ENCODE measurements around the gene MMP25.
A peak's percentile ranks its signal among the peaks of the same experiment; 100 is the strongest.

The MMP25 gene

GRCh38 chr16:3009568-3010390 is 36.6 kb upstream of the MMP25 start:
- TF ChIP-seq CTCF (IDR thresholded peaks at IDR 0.05; ENCODE audit: low read depth, low read length): no peak
- Histone ChIP-seq H3K4me3 (ENCODE audit: low read depth, low read length) (no peak overlapping the region), H3K36me3 (no peaks in the 10 kb centered on the region; the same call in 1 of the 2 replicates), H3K27me3 (ENCODE audit: insufficient read depth, low read depth, severe bottlenecking) (no peaks in the 10 kb centered on the region), H3K27ac (no peak overlapping the region), H3K9me3 (ENCODE audit: severe bottlenecking) (no peaks in the 10 kb centered on the region)
- no peak for DNase-seq

GRCh38 chr16:3010510-3010909 is 35.9 kb upstream of the MMP25 start:
- DNase-seq: no peak
- H3K9me3 ChIP-seq (ENCODE audit: severe bottlenecking): no peaks in the 10 kb centered on the region
- H3K4me3 ChIP-seq (ENCODE audit: low read depth, low read length): no peak overlapping the region
- no peak for TF ChIP-seq CTCF (IDR thresholded peaks at IDR 0.05; ENCODE audit: low read depth, low read length)
- H3K27me3 ChIP-seq (ENCODE audit: insufficient read depth, low read depth, severe bottlenecking): no peaks in the 10 kb centered on the region
- no peak overlapping the region for H3K27ac ChIP-seq
- H3K36me3 ChIP-seq: no peaks in the 10 kb centered on the region; the same call in 1 of the 2 replicates

- Histone ChIP-seq H3K36me3 (no peaks in the 10 kb centered on the region), H3K9me3 (ENCODE audit: severe bottlenecking) (no peaks in the 10 kb centered on the region), H3K4me3 (ENCODE audit: low read depth, low read length) (no peak overlapping the region), H3K27ac (no peak overlapping the region), H3K27me3 (ENCODE audit: insufficient read depth, low read depth, severe bottlenecking) (no peaks in the 10 kb centered on the region)
- DNase-seq: no peak
- TF ChIP-seq CTCF (IDR thresholded peaks at IDR 0.05; ENCODE audit: low read depth, low read length): no peak
These were observed 34.1 kb upstream of the MMP25 start for GRCh38 chr16:3012246-3012645.

GRCh38 chr16:3012828-3013420 is 33.4 kb upstream of the MMP25 start, which contains the start of gene CLDN9:
Gene CLDN9 (plus strand): TSS chr16:3012923. CDS start chr16:3013363, 440 bp downstream.
- no peak within 1 kb of the TSS for H3K4me3 ChIP-seq (ENCODE audit: low read depth, low read length)
- TF ChIP-seq CTCF (IDR thresholded peaks at IDR 0.05; ENCODE audit: low read depth, low read length): no peak

GRCh38 chr16:3013491-3013951 is 32.8 kb upstream of the MMP25 start:
- H3K4me3 ChIP-seq (ENCODE audit: low read depth, low read length): no peak overlapping the region
- no peaks in the 10 kb centered on the region for H3K36me3 ChIP-seq
- no peaks in the 10 kb centered on the region for H3K9me3 ChIP-seq (ENCODE audit: severe bottlenecking)
- H3K27ac ChIP-seq: peak overlapping the region; percentile 56
- TF ChIP-seq CTCF (IDR thresholded peaks at IDR 0.05; ENCODE audit: low read depth, low read length): no peak
- no peaks in the 10 kb centered on the region for H3K27me3 ChIP-seq (ENCODE audit: insufficient read depth, low read depth, severe bottlenecking)
- no peak for DNase-seq

More at GRCh38 chr16:3012828-3013420, 33.4 kb upstream of the MMP25 start, which contains the start of gene CLDN9:
- no peaks in the 10 kb centered on the region for H3K27me3 ChIP-seq (ENCODE audit: insufficient read depth, low read depth, severe bottlenecking)
- H3K27ac ChIP-seq: peak within 1 kb of the TSS; percentile 43
- H3K36me3 ChIP-seq: no peaks in the 10 kb centered on the region
- no peaks in the 10 kb centered on the region for H3K9me3 ChIP-seq (ENCODE audit: severe bottlenecking)
- DNase-seq: peak; percentile 66
